Osteoblast (primary cell): ENCODE results near the gene NDUFC2. TPM values are rescaled to one million over a fixed set of nuclear protein-coding genes. Genes with fewer than 3 reads are reported as not detected.
"Not testable (repeated sequence)": the region's sequence is repeated elsewhere in the genome, so short reads cannot be mapped to it uniquely, and the experiment has no call there.

Experiments
- DNase-seq: peaks from one replicate; pipeline ENCODE4 v3.0.0; 2011; ENCODE audit warnings: low spot score, mixed read lengths; ENCODE audit not compliant: insufficient read length; ENCODE audit errors: missing footprints
- H2AFZ ChIP-seq: 2 replicates; pipeline ENCODE4 v1.6.0; 2011; ENCODE audit warnings: mild to moderate bottlenecking, low read length
- H3K27ac ChIP-seq: 2 replicates; pipeline ENCODE4 v1.5.1; 2011; ENCODE audit warnings: mild to moderate bottlenecking, low read depth, low read length, moderate library complexity
- H3K27me3 ChIP-seq: 2 replicates; pipeline ENCODE4 v1.6.0; 2012; ENCODE audit warnings: mild to moderate bottlenecking, control low read depth, inconsistent platforms, low read length, moderate library complexity; ENCODE audit not compliant: insufficient read depth
- H3K36me3 ChIP-seq: 2 replicates; pipeline ENCODE4 v1.5.1; 2011; ENCODE audit warnings: mild to moderate bottlenecking, low read length, control low read depth, moderate library complexity; ENCODE audit not compliant: insufficient read depth
- H3K4me1 ChIP-seq: 2 replicates; pipeline ENCODE4 v1.5.1; 2011; ENCODE audit warnings: mild to moderate bottlenecking, low read length, control low read depth, moderate library complexity; ENCODE audit not compliant: insufficient read depth
- H3K4me2 ChIP-seq: 2 replicates; pipeline ENCODE4 v1.6.0; 2011; ENCODE audit warnings: mild to moderate bottlenecking, low read length; ENCODE audit not compliant: insufficient read depth
- H3K4me3 ChIP-seq: fragments of 200-600 bp; sonication (generic); 3 replicates; pipeline ENCODE4 v1.5.1; 2012; ENCODE audit warnings: mild to moderate bottlenecking, low read length, inconsistent platforms; ENCODE audit not compliant: insufficient read depth
- H3K79me2 ChIP-seq: 2 replicates; pipeline ENCODE4 v1.6.0; 2012; ENCODE audit warnings: mild to moderate bottlenecking, low read length, control low read depth, inconsistent platforms; ENCODE audit not compliant: insufficient read depth
- H3K9me3 ChIP-seq: 2 replicates; pipeline ENCODE4 v1.5.1; 2011; ENCODE audit warnings: low read depth, low read length, control low read depth
- H4K20me1 ChIP-seq: 2 replicates; pipeline ENCODE4 v1.6.0; 2012; ENCODE audit warnings: mild to moderate bottlenecking, low read length, control low read depth; ENCODE audit not compliant: insufficient read depth
- CTCF ChIP-seq: IDR thresholded peaks from 2 replicates; pipeline ENCODE4 v1.5.1; 2011; ENCODE audit warnings: mild to moderate bottlenecking, low read depth, low read length, moderate library complexity; ENCODE audit errors: extremely low read depth
- total RNA-seq: library from RNA; depleted of rRNA; stranded (reverse); fragments of >200 nt; gene quantifications from 2 replicates; pipeline ENCODE4 v1.2.3, GENCODE V29; 2012

The NDUFC2 gene
- total RNA-seq, 1 donor, result 98.1 TPM

- no peaks in the 10 kb centered on the region for H4K20me1 ChIP-seq
- no peaks in the 10 kb centered on the region for H3K79me2 ChIP-seq
- no peak overlapping the region for H3K27ac ChIP-seq
- DNase-seq, result no peak
- no peak overlapping the region for H2AFZ ChIP-seq
- no peak overlapping the region for H3K4me3 ChIP-seq
- H3K4me1 ChIP-seq, result no peaks in the 10 kb centered on the region
- H3K9me3 ChIP-seq, result no peaks in the 10 kb centered on the region
- no peaks in the 10 kb centered on the region for H3K27me3 ChIP-seq
- no peak for TF ChIP-seq CTCF
- peaks cover 32% of the 10 kb centered on the region for H3K36me3 ChIP-seq
- H3K4me2 ChIP-seq, result no peak overlapping the region
Measured at GRCh38 chr11:78100261-78100660, 20.6 kb upstream of the NDUFC2 start.

GRCh38 chr11:78099666-78100065 is 20.0 kb upstream of the NDUFC2 start:
- no peak for TF ChIP-seq CTCF
- Histone ChIP-seq H2AFZ (no peak overlapping the region), H3K4me2 (no peak overlapping the region), H3K27ac (no peak overlapping the region), H3K36me3 (peaks cover 35% of the 10 kb centered on the region), H3K27me3 (no peaks in the 10 kb centered on the region), H3K9me3 (no peaks in the 10 kb centered on the region), H4K20me1 (no peaks in the 10 kb centered on the region), H3K4me1 (no peaks in the 10 kb centered on the region), H3K4me3 (no peak overlapping the region), H3K79me2 (no peaks in the 10 kb centered on the region)
- no peak for DNase-seq

- Histone ChIP-seq H3K27me3 (no peaks in the 10 kb centered on the region), H3K27ac (no peak overlapping the region), H3K4me3 (no peak overlapping the region), H3K4me2 (no peak overlapping the region), H3K4me1 (no peaks in the 10 kb centered on the region), H4K20me1 (no peaks in the 10 kb centered on the region), H3K9me3 (no peaks in the 10 kb centered on the region), H3K36me3 (peaks cover 34% of the 10 kb centered on the region), H3K79me2 (no peaks in the 10 kb centered on the region), H2AFZ (no peak overlapping the region)
- DNase-seq, result no peak
- TF ChIP-seq CTCF, result no peak
Measured at GRCh38 chr11:78097666-78098385, 18.2 kb upstream of the NDUFC2 start.

GRCh38 chr11:78094250-78094649 is 14.6 kb upstream of the NDUFC2 start:
- no peaks in the 10 kb centered on the region for H3K9me3 ChIP-seq

GRCh38 chr11:78086521-78087074 is 6.9 kb upstream of the NDUFC2 start:
- H3K4me1 ChIP-seq, H2AFZ ChIP-seq, H3K9me3 ChIP-seq, H3K4me3 ChIP-seq, H3K4me2 ChIP-seq, DNase-seq, H3K36me3 ChIP-seq, H3K79me2 ChIP-seq, H3K27me3 ChIP-seq, H4K20me1 ChIP-seq, H3K27ac ChIP-seq: not testable (repeated sequence)

More at GRCh38 chr11:78094250-78094649, 14.6 kb upstream of the NDUFC2 start:
- Histone ChIP-seq H3K4me1 (no peaks in the 10 kb centered on the region), H4K20me1 (no peaks in the 10 kb centered on the region), H2AFZ (no peak overlapping the region), H3K4me2 (no peak overlapping the region), H3K4me3 (no peak overlapping the region), H3K36me3 (peaks cover 13% of the 10 kb centered on the region), H3K27ac (no peak overlapping the region), H3K27me3 (no peaks in the 10 kb centered on the region), H3K79me2 (no peaks in the 10 kb centered on the region)
- no peak for TF ChIP-seq CTCF
- no peak for DNase-seq
